ENCODE measurements around the gene IGF1R.
A peak's percentile ranks its signal among the peaks of the same experiment; 100 is the strongest.

Gene IGF1R

GRCh38 chr15:98870788-98871187 lies 222.4 kb downstream of the IGF1R start:
- FAIRE-seq (no peak), DNase-seq (ENCODE audit: extremely low spot score, insufficient read length, low read depth) (no peak)

- DNase-seq (ENCODE audit: extremely low spot score, insufficient read length, low read depth): no peak
- no peak for FAIRE-seq
Observed at GRCh38 chr15:98872774-98873173, 224.4 kb downstream of the IGF1R start.

GRCh38 chr15:98873441-98874218 lies 225.3 kb downstream of the IGF1R start:
- FAIRE-seq (no peak), DNase-seq (ENCODE audit: extremely low spot score, insufficient read length, low read depth) (no peak)

- DNase-seq (ENCODE audit: extremely low spot score, insufficient read length, low read depth): no peak
- no peak for FAIRE-seq
Observed at GRCh38 chr15:98874370-98874769, 226.0 kb downstream of the IGF1R start.

GRCh38 chr15:98874773-98875172 lies 226.4 kb downstream of the IGF1R start:
- DNase-seq (ENCODE audit: extremely low spot score, insufficient read length, low read depth): no peak
- FAIRE-seq: no peak

GRCh38 chr15:98875309-98875708 lies 227.0 kb downstream of the IGF1R start:
- FAIRE-seq: no peak

GRCh38 chr15:98876451-98877369 lies 228.4 kb downstream of the IGF1R start:
- no peak for DNase-seq (ENCODE audit: extremely low spot score, insufficient read length, low read depth)
- no peak for FAIRE-seq

More at GRCh38 chr15:98875309-98875708, 227.0 kb downstream of the IGF1R start:
- no peak for DNase-seq (ENCODE audit: extremely low spot score, insufficient read length, low read depth)

- DNase-seq (ENCODE audit: extremely low spot score, insufficient read length, low read depth): no peak
- no peak for FAIRE-seq
Observed at GRCh38 chr15:98878172-98878571, 229.8 kb downstream of the IGF1R start.

- FAIRE-seq (no peak), DNase-seq (ENCODE audit: extremely low spot score, insufficient read length, low read depth) (no peak)
Observed at GRCh38 chr15:98878862-98879261, 230.5 kb downstream of the IGF1R start.

GRCh38 chr15:98881526-98882520 lies 233.5 kb downstream of the IGF1R start:
- DNase-seq (ENCODE audit: extremely low spot score, insufficient read length, low read depth) (no peak), FAIRE-seq (peak; percentile 5)

GRCh38 chr15:98883478-98883877 lies 235.1 kb downstream of the IGF1R start:
- FAIRE-seq: no peak

GRCh38 chr15:98884894-98885293 lies 236.6 kb downstream of the IGF1R start:
- FAIRE-seq: no peak
- DNase-seq (ENCODE audit: extremely low spot score, insufficient read length, low read depth): no peak

More at GRCh38 chr15:98883478-98883877, 235.1 kb downstream of the IGF1R start:
- no peak for DNase-seq (ENCODE audit: extremely low spot score, insufficient read length, low read depth)

GRCh38 chr15:98887976-98888375 lies 239.6 kb downstream of the IGF1R start:
- FAIRE-seq (no peak), DNase-seq (ENCODE audit: extremely low spot score, insufficient read length, low read depth) (no peak)

GRCh38 chr15:98888820-98889479 lies 240.6 kb downstream of the IGF1R start:
- DNase-seq (ENCODE audit: extremely low spot score, insufficient read length, low read depth) (no peak), FAIRE-seq (no peak)

- DNase-seq (ENCODE audit: extremely low spot score, insufficient read length, low read depth): no peak
- no peak for FAIRE-seq
Observed at GRCh38 chr15:98889930-98890695, 241.8 kb downstream of the IGF1R start.

- no peak for FAIRE-seq
- DNase-seq (ENCODE audit: extremely low spot score, insufficient read length, low read depth): no peak
Observed at GRCh38 chr15:98891301-98891700, 243.0 kb downstream of the IGF1R start.

GRCh38 chr15:98893401-98893800 lies 245.1 kb downstream of the IGF1R start:
- FAIRE-seq (no peak), DNase-seq (ENCODE audit: extremely low spot score, insufficient read length, low read depth) (no peak)

- no peak for FAIRE-seq
Observed at GRCh38 chr15:98894312-98894711, 246.0 kb downstream of the IGF1R start.

More at GRCh38 chr15:98894312-98894711, 246.0 kb downstream of the IGF1R start:
- DNase-seq (ENCODE audit: extremely low spot score, insufficient read length, low read depth): no peak

Data from GM18507 (cell line).